Vagina (tissue), 2 donors: ENCODE results near the gene NCBP2L.

Experiments
- POLR2A ChIP-seq, 2 donors: fragments of 450-650 bp; IDR thresholded peaks; one replicate each; pipeline ENCODE4 v1.6.1; 2017; ENCODE audit warnings: antibody characterized with exemption in 2 of 2, mild to moderate bottlenecking in 2 of 2, moderate library complexity in 2 of 2
- POLR2AphosphoS5 ChIP-seq, 2 donors: sonication (generic); formaldehyde crosslinking; IDR thresholded peaks; one replicate each; pipeline ENCODE4 v1.9.0; 2017; ENCODE audit warnings: antibody characterized with exemption in 2 of 2, mild to moderate bottlenecking in 2 of 2, low read depth in 1 of 2; ENCODE audit not compliant: insufficient read depth in 1 of 2

- TF ChIP-seq POLR2A (IDR thresholded peaks at IDR 0.05), result no peak
- TF ChIP-seq POLR2AphosphoS5 (IDR thresholded peaks at IDR 0.05; ENCODE audit: insufficient read depth in 1 of 2, low read depth in 1 of 2), result no peak
Observed at GRCh38 chrX:107834275-107835201, 57.0 kb downstream of the NCBP2L start.
